ENCODE data around the gene FERMT3.
"Not testable (repeated sequence)": the region's sequence is repeated elsewhere in the genome, so short reads cannot be mapped to it uniquely, and the experiment has no call there.

Gene FERMT3

DNA sequence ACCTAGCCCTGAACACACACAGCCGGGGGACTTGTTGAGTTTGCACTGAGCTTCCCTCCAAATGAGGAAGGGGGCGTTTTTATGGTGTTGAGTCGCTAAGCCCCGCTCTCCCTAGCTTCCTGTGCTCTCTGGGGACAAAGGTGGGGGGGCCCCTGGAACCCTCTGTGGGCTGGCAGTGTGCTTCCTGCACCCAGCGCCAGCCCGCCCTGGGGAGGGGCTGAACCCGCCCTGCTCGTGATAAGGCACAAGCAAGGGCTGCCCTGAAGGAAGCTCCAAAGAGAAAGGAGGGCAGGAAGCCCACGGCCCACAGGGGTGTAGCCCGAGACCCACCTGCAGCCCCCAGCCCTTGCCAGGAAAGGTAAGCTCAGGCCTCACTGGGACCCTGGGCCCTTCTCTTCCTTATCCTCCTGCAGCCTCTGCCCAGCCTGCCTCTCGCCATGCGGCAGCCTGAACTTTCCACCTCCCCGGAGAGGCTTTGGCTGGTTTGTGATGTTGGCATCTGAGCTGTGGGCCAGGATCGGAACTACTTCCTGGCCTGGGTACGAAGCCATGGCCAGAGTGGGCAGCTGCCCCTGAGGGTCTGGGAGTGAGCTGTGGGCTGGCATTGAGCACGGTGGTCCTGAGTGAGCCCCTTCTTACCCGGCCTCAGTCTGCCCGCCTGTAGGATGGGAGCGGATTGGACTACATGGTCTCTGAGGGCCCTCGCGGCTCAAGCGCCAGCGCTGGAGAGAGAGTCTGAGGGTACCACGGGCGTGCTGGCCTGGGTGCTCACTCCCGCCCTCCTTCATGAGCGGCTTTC lies at the start of gene FERMT3:
Gene FERMT3 (plus strand): TSS at position 265 of the 799 bp plus-strand sequence. CDS start 644 bp downstream, outside the sequence.
- peak; percentile 92 for DNase-seq

DNA sequence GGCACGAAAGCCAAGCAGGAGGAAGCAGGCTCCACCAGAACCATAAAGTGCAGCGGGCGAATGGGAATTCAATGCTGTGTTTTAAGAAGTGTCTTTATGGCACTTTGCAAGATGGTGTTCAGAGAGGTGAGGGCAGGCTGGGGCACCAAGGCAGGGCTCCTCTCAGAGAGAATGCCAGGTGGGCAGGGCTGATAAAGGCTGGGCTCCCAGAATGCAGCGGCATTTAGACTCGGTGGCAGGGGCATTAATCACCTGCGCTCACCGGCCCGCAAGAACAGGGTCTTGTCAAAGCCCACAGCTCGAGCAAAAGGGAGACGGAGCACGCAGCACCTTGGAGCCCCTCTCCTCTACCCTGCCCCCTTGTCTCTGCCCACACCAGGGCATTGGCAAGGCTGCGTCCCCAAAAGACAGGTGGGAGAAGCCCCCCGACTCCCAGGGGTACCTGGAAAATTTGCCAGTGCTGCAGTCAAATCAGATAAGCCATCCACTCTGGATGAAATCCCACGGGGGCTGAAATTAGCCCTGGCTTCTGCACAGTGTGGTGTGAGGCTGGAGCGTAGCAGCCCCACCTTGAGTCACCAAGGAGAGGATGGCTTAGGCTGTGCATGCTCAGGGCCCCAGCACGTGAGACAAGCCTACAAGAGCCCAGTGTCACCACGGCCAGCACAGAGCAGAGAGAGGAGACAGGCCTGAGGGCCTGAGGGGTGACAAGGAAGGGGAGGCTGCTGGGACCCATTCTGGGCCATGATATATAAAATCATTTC lies 48.7 kb upstream of the FERMT3 start:
- no peak for DNase-seq

DNA sequence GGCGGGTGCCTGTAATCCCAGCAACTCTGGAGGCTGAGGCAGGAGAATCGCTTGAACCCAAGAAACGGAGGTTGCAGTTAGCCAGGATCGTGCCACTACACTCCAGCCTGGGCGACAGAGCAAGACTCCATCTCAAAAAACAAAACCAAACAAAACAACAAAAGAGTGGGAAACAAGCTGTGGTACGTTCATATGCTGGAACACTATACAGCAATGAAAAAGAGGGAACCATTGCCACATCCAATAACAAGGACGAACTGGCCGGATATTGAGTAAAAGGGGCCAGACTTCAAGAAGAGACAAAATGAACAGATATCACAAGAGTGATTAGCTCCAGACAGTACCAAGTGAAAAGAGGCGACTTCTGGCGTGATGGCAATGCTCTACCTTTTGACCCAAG lies 45.5 kb upstream of the FERMT3 start:
- DNase-seq: no peak

DNA sequence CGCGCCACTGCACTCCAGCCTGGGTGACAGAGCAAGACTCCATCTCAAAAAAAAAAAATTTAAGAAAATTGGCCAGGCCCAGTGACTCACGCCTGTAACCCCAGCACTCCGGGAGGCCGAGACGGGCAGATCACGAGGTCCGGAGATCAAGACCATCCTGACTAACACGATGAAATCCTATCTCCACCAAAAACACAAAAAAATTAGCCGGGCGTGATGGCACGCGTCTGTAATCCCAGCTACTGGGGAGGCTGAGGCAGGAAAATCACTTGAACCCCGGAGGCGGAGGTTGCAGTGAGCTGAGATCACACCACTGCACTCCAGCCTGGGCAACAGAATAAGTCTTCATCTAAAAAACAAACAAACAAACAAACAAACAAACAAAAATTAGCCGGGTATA lies 43.8 kb upstream of the FERMT3 start:
- DNase-seq: not testable (repeated sequence)

DNA sequence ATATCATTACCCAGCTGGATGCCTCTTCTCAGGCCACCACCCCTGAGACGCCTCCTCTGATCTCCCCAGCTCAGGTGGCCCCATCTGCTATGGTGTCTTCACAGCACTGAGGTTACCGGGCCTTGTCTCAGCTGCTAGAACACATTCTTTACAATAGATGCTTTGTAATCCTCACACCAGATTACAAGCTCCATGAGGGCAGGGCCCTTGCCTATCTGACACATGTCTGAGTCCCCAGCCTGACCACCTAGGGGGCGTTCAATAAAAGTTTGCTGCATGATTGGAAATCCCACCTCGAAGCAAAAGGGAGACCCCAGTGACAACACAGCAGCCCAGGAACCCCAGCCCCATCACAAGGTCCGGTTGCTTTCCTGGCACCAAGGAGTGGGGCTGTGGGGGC lies 42.6 kb upstream of the FERMT3 start:
- DNase-seq: no peak

DNA sequence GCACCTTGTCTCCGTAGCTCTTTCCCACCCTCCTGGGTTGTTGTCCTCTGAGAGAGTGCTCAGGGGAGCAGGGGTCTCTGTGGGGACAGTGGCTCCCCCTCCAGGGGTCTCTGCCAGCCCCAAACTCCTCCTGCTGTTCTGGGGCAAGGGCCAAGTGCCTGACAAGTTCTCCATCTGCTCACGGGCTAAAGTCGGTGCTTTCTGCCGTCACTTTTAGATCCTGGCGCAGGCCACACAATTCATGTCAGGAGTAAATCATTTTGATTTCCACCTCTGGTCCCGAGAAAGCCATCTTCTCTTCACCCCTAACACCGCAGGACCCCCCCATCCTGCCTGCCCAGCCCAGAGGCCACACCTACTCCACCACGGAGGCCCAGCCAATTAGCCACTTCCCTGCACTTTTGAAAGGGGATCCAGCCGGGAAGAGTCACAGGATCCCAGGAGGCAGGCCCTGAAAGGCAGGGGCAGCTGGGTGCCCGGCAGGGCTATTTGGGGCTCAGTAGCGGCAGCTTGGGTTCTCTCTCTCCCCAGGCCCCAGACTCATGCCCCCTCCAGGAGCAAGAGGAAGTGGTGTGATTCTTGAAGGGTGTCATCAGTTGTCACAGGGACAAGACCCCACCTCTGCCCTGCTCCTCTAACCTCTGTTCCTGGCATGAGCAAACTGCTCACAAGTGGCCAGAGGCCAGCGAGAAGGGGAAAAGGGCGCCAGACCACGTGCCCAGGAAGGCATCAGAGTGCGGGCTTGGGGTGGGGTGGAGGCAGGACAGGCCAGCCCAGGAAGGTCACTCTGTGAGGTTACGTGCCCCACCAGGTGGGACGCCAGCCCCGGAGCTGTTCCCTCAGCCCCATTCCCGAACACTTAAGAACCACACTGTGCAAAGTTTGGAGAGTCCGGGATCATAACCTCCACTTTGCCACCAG lies 41.9 kb upstream of the FERMT3 start:
- DNase-seq: no peak

DNA sequence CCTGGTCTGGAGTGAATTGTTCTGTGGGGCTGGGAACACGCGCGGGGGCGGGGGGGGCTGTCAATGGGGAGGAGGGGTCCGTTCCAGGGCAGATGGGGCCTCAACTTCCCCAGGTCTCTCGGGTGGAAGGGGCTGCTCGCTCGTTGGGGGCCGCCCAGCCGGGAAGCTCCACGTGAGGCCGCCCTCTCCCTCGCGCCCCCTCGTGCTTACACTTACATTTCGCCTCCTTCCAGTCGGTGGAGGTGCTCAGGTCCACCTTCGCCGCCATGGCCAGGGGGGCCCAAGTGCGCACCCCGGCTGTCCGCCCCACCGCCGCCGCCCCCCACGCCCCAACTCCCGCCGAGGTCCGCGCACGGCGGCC lies 41.1 kb upstream of the FERMT3 start:
- DNase-seq: no peak

DNA sequence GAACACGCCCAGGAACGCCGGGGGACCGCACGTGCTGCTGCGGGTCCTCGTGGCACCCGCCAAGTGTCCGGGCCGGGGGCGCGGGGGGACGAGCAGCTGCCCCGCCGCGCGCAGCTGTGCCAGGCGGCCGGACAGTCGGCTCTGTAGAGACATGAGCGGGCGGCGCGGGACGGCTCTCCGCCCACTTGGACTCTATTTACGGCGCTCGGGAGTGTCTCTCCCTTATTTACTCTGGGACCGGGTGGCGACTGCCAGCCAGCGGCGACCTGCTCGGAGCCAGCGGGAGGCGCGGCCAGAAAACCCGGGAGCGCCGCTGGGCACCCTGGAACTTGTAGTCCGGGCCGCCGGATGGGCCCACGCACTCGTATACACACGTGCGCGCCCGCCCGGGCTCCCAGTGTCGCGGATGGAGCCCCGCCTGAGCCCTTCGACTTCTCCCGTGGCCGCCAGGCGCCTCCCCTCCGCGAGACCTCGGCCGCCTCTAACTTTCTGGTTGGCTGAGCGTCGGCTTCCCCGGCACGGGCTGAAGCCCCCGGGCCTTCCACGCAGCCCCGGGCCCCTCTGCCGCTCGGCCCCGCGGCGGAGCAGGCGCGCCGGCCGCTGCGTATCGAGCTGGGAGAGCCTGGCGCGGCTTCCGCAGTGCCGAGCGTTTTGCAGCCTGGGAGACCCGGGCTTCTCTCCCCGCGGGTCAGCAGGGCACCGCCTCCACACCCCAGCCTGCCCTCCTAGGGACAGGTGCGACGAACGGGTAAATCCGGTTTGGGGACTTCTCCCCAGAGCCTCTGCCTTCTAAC lies 40.5 kb upstream of the FERMT3 start, which contains the start of gene MACROD1:
Gene MACROD1 (minus strand): TSS at position 272 of the 794 bp plus-strand sequence. CDS start 119 bp downstream, at position 153.
- peak; percentile 96 for DNase-seq

DNA sequence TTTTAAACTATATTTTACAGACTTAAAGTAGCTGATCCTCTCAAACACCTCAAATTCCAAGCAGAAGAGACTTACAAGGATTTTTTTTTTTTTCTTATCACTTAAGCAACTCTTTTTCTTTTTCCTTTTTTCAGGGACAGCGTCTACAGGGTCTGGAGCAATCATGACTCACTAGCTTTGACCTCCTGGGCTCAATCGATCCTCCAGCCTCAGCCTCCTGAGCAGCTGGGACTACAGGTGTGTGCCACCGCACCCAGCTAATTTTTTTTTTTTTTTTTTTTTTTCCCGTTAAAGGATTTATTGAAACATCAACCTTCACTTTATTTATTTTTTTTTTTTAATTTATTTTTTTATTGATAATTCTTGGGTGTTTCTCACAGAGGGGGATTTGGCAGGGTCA lies 36.1 kb upstream of the FERMT3 start:
- DNase-seq: no peak

DNA sequence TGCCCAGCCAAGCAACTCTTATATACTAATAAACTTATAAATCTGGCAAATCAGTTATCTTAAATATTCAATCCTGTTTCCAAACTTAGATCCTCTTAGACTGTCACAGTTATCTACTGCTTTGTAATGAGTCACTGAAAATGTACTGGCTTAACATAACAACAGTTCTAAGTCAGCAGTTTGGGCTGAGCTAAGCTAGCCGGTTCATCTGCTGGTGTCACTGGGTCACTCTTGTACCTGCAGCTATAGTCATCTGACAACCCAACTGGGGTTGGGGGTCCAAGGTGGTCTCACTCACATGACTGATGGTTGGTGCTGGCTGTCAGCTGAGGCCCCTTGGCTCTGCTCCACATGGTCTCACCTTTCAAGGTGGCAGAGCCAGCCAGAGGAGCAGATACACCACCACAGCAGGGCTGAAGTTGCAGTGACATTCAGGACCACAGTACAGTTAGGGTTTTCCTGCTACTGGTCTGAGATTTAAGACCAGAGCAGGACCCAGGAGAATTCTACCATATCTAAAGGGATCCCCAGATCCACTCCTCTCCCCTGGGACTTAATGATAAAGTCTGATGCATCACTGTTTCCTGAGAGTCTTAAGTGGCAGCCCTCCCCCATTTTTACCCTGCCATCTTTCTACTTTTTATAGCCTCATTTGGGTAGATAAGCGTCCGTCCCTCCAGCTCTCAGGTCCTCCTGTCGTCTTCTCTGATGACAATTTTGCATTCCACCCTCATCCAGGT lies 32.7 kb upstream of the FERMT3 start:
- DNase-seq: no peak

DNA sequence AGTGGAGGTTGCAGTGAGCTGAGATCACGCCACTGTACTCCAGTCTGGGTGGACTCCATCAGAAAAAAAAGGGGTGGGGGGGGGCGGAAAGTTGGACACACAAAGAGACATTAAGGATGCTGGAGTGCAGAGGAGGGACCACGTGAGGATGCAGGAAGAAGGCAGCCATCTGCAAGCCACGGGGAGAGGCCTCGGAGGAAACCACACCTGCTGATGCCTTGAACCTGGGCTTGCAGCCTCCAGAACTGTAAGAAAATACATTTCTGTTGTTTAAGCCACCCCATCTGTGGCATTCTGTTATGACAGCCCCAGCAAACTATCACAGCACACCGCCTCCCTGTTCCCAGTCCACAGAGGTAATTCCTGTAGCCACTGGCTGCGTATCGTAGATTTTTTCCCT lies 29.8 kb upstream of the FERMT3 start:
- DNase-seq: no peak

DNA sequence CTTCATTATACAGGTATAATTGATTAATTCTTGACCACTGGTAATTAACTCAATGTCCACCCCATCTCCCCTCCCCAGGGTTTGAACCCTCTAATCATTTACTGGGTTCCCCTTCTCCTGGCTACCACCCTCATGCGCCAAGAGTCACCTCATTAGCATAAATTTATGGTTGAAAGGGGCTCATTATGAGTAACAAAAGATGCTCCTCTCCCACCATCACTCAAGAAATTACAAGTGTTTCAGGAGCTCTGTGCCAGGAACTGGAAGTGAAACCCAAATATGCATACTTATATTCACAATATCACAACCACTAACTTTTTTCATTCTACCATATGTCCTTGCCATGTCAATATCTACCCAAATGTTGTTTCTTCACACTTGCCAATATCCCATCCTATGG lies 28.3 kb upstream of the FERMT3 start:
- no peak for DNase-seq

DNA sequence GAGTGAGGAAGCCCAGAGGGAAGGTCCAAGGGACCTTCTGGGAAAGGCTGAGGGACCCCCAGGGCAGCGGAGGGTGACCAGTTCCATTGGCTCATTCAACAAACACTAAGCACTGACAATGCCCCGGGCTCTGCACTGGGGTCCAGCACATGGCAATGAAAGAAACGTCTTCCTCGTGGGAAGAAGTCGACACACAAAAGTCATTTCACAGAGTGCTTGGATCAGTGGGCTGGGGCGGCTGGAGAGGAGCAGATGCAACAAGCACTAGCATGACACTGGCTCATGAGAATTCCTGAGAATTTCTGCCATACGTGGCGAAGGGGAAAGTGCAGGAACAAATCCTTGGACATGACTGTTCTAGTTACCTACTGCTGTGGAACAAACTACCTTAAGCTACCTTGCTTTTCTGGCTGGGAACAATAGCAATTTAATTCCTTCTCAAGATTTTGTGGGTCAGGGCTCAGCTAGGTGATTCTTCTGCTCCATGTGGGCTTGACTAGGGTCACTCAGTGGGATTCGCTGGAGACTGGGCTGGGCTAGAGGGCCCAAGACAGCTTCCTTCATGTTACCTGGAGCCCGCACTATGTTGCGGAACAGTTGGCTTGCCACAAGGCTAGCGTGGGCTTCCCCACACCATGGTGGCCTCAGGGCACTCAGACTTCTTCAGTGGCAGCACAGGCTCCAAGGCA lies 27.4 kb upstream of the FERMT3 start:
- no peak for DNase-seq

DNA sequence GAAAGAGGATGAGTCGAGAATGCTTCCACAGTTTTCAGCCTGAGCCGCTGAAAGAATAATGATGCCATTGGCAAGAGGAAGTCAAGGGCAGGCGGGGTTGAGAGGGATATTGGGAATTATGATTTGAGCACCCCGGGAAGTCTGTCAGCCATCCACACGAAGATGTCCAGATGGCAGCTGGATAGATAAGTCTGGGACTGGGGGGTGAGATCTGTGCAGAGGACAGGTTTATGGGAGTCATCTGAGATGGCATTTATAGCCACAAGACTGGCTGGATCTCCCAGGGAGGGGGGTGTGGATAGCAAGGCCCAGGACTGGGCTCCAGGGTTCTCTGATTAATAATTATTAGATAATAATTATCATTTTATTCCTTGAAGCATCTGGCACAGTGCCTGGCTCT lies 25.6 kb upstream of the FERMT3 start:
- DNase-seq: no peak

DNA sequence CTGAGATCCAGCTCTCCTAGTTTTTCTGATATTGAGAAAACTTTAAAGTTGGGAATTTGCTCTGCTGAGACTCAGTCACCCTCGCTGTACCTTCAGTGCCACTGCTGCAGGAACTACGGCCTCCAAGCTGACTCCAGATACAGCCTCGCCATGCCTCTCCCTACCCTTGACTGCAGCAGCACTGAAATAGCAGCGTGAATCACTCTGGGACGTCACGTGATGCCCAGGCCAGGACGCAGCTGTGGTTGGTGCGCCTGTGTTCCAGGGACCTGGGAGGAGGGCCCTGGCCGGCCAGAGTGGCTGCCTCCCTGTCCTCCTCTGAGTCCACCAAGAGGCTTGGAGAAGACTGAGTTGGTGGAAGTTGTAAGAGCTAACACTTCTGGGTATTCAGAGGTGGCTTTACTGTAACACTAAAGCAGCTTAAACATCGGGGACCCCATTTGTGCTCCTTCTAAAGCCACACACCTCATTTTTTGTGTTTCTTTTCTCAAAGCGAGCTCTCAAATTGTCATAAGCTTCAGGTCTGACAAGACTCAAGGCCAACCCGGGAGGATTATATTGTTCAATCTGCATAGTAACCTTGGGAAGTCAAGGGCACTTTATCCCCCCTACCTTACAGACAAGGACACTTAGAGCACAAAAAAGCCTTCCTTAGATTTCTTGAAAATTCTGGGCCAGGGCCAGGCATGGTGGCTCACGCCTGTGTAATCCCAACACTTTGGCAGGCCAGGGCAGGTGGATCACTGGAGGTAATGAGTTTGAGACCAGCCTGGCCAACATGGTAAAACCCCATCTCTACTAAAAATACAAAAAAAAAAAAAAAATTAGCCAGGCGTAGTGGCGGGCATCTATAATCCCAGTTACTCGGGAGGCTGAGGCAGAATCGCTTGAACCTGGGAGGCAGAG lies 24.8 kb upstream of the FERMT3 start:
- DNase-seq: peak; percentile 86

DNA sequence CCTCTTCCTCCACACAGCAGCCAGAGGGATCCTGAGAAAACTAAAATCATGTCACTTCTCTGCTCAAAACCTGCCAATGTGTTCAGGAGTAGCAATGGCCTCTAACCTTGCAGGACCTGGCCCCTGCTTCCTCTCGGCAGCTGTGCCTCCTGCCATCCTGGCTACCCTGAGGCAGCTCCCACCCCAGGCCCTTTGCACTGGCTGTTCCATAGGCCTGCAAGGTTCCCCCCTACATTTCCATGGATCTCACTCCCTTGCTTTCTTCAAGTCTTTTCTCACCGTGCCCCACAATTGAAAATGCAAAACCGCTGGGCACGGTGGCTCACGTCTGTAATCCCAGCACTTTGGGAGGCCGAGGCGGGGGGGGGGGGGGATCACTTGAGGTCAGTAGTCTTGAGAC lies 22.6 kb upstream of the FERMT3 start:
- DNase-seq: no peak

DNA sequence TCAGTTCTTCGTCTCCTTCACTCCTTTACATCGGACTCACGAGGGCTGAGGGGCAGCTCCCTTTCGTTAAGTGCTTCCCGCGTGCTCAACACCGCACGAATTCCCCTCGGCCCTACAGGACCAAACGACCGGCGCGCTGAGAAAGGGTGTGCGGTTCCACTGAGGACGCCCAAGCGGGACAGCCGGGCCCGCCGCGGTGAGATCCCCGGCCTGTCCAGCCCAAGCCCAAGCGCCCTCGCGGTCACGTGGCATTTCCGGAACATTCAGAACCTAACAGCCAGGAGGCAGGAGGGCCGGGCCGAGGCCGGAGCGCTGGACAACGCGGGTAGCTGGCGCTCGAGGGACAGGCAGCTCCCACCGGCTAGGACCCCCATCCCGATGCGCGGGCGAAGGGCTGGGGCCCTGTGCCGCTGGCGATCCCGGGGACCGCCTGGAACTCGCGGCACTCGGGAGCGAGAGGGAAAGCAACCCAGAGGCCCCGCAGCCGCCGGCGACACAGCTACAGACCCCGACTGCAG lies 21.3 kb upstream of the FERMT3 start:
- peak; percentile 91 for DNase-seq

DNA sequence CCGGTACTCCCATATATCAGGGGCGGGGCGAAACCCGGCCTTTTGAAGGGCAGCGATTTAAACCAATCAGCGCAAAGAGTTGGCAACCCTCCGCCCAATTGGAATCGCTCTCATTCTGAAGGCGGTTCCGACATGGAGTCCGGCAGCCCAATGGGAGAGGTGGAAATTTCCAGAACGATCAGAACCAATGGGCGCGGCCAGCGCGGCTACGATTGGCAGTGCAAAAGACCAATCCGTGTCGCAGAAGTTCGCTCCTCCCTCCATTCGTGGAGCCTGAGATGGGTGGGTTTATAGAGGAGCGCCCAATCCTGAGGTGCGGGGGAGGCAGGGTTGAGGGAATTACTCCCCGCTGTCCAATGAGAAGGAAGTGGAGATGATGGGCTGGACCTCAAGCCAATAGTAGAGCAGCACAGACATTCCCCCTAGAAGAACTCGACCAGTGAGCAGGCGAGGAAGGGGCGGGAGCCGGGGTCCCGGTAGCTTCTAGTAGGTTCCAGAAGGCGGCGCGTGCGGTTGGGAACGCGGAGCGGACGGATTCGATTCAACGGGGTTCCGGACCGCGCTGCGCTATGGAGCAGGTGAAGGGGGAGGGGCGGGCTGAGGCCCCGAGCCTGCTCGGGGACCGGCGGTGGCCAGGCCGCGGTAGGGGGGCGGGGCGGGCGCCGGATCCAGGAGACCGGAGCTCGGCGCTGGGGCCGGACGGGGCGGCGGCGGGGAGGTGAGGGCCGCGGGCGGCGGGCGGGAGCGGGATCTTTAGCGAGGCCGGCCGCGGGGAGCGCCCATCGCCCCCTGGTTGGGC lies 20.6 kb upstream of the FERMT3 start, which contains the start of gene STIP1:
Gene STIP1 (plus strand): TSS at position 479 of the 799 bp plus-strand sequence. CDS start 91 bp downstream, at position 570.
- peak; percentile 100 for DNase-seq
